Activated CD4-positive, alpha-beta T cell treated with anti-CD3 and anti-CD28 coated beads, Interleukin-2, amount 10 ng/mL, durations not matched to agents 7 days and 5 days (primary cell): ENCODE measurements around the gene HPS1. TPM values are rescaled to one million over a fixed set of nuclear protein-coding genes. Genes with fewer than 3 reads are reported as not detected.

ENCODE experiments used
- CTCF ChIA-PET: fragments of 350-600 bp; sonication (Branson Sonifier 250); formaldehyde crosslinking; loops from one replicate; lab custom pipeline; 2021; ENCODE audit warnings: antibody characterized with exemption; lab: Charles Lee
- POLR2A ChIA-PET: fragments of 350-600 bp; sonication (Branson Sonifier 250); formaldehyde crosslinking; loops from one replicate; lab custom pipeline; 2021; ENCODE audit warnings: antibody characterized with exemption; lab: Charles Lee
- DNase-seq: peaks from one replicate; pipeline ENCODE4 v3.0.0-alpha.2; 2020
- H3K27ac Mint-ChIP-seq: one replicate; pipeline ENCODE4 v1.8.0; 2021; ENCODE audit warnings: mild to moderate bottlenecking, moderate library complexity, mixed read lengths
- H3K27me3 Mint-ChIP-seq: one replicate; pipeline ENCODE4 v1.8.0; 2021; ENCODE audit warnings: mixed read lengths
- H3K36me3 Mint-ChIP-seq: one replicate; pipeline ENCODE4 v1.8.0; 2021; ENCODE audit warnings: low read depth, mixed read lengths
- H3K4me1 Mint-ChIP-seq: one replicate; pipeline ENCODE4 v1.8.0; 2021; ENCODE audit warnings: mixed read lengths
- H3K4me3 Mint-ChIP-seq: one replicate; pipeline ENCODE4 v1.8.0; 2021; ENCODE audit warnings: mild to moderate bottlenecking, moderate library complexity, mixed read lengths
- H3K9me3 Mint-ChIP-seq: one replicate; pipeline ENCODE4 v1.8.0; 2021; ENCODE audit warnings: mixed read lengths
- total RNA-seq, 2 experiments: library from RNA; stranded (reverse); gene quantifications; one replicate each; pipeline ENCODE4 v1.2.3, GENCODE V29; 2021

HPS1 gene
- total RNA-seq, 2 experiments from 2014 or later, result 95.5 to 102 TPM

DNA sequence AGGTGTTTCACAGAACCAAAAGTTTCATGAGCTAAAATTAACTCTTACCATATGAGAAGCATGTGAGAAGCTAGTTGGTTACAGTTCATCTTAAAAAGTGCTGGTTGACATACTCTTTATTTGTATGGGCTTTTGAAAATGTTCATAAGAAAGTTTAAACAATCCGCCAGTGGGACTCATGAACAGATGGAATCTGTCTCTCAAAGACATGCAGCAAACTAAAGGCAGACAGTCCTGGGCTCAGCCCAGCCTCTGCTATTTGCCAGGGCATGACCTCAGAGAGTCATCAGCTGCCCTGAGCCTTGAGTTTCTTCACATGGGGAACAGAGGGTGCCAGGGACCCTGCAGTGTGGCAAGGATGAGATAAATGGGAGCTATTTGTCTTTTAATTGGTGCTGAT is 35.0 kb downstream of the HPS1 start:
- Mint-ChIP-seq H3K27me3 (no peaks in the 10 kb centered on the region), H3K36me3 (no peaks in the 10 kb centered on the region), H3K27ac (no peak overlapping the region), H3K4me3 (no peak overlapping the region), H3K9me3 (no peaks in the 10 kb centered on the region), H3K4me1 (peaks cover 15% of the 10 kb centered on the region)
- CTCF ChIA-PET, result interaction anchor here (0.6 to 1.3 kb wide), 2 partner anchors 13 to 351 kb away, joined by 3 read pairs; no protein-coding TSS in a partner anchor
- no peak for DNase-seq
- POLR2A ChIA-PET, result no interaction called here

DNA sequence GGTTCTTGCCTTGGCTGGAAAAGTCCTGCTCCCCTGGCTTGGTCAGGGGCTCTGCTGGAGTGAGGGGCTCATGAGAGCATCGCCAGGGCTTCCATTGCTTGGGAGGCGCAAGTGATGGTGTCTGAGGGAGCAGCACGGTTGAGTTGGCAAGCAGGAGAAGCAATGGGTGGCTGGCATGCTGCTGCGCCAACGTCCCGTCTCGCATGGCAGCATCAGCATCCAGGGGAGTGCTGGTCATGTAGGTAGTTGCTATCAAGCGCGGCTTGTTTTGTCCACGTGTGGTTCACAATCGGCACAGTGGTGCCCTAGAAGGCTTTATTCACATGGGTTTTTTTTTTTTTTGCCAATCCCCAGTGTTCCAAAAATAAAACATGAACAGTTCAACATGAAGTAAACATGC is 35.6 kb downstream of the HPS1 start:
- no peaks in the 10 kb centered on the region for H3K27me3 Mint-ChIP-seq
- ChIA-PET CTCF (interaction anchor here (1.3 kb wide), 1 partner anchor 13 kb away, joined by 3 read pairs; no protein-coding TSS in a partner anchor), POLR2A (no interaction called here)
- peaks cover 15% of the 10 kb centered on the region for H3K4me1 Mint-ChIP-seq
- H3K4me3 Mint-ChIP-seq, result no peak overlapping the region
- H3K36me3 Mint-ChIP-seq, result no peaks in the 10 kb centered on the region
- DNase-seq, result no peak
- no peak overlapping the region for H3K27ac Mint-ChIP-seq
- H3K9me3 Mint-ChIP-seq, result no peaks in the 10 kb centered on the region

DNA sequence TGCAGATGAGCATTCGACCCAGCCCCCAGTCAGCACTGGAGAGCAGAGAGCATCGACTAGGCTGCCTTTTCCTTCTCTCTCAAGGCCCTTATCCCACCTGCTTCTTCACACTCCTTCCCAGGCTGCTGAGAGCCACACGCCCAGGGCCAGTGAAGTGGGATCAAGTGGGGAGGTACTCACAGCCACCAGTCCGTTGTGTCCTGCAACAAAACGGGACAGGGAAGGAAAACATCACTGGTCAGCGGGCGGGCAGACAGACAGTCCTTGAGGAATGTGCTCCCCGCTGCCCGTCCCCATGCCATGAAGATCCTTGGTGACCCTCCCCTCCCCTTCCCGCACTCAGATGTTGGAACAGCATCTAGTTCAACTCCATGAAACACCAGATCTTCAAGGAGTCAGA is 36.0 kb downstream of the HPS1 start:
- CTCF ChIA-PET, result no interaction called here
- no peaks in the 10 kb centered on the region for H3K27me3 Mint-ChIP-seq
- H3K4me1 Mint-ChIP-seq, result peaks cover 15% of the 10 kb centered on the region
- H3K27ac Mint-ChIP-seq, result no peak overlapping the region
- H3K9me3 Mint-ChIP-seq, result no peaks in the 10 kb centered on the region
- H3K36me3 Mint-ChIP-seq, result no peaks in the 10 kb centered on the region
- POLR2A ChIA-PET, result no interaction called here
- DNase-seq, result no peak
- no peak overlapping the region for H3K4me3 Mint-ChIP-seq

DNA sequence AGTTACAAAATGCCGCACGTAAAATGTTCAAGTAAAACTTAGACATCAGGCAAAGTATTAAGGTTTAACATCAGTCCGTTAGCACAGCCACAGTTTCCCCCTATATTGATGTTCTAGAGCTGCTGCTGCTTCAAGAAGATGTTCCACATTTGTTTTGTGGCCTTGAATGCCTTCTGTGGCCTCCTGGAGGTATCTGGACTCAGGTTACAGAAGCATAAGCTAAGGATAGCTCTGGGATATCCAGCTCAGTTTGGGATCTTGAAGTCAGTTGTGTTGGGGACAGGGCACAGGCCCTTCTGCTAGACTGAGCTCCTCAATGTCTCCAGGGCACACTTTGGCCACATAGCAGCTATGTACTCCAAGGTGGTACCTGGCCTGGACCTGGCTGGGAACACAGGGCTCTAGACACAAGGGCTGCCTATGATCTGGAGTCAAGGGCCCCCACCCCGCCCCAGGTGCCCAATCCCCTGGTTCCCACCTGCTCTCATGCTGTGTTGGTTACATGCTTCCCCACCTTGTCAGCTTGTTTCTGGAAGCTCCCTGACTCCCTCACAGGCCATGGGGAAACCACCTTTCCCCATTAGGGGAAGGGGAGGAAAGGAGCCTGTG is 36.5 kb downstream of the HPS1 start:
- H3K4me1 Mint-ChIP-seq, result peaks cover 12% of the 10 kb centered on the region
- no peak overlapping the region for H3K27ac Mint-ChIP-seq
- ChIA-PET CTCF (interaction anchor here (0.7 to 1.3 kb wide), 2 partner anchors 15 to 26 kb away, joined by 3 to 5 read pairs; no protein-coding TSS in a partner anchor), POLR2A (no interaction called here)
- H3K9me3 Mint-ChIP-seq, result no peaks in the 10 kb centered on the region
- no peak overlapping the region for H3K4me3 Mint-ChIP-seq
- no peak for DNase-seq
- no peaks in the 10 kb centered on the region for H3K36me3 Mint-ChIP-seq
- H3K27me3 Mint-ChIP-seq, result no peaks in the 10 kb centered on the region

DNA sequence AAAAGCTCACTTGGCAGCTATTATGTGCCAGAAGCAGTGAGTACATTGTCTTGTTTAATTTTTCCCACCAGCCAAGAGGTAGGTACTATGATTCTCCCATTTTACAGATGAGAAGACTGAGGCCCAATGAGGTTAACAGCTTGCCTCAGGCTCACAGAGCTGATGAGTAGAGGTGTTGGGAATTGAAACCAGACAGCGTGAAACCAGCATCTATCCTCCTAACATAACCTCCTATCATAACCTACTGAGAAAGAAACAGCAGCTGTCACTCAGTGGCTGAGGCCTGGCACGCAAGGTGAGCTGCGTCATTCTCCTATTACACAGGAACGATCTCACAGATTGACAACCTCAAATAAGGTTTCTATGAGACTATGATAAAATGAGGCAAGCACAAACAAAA is 37.9 kb downstream of the HPS1 start:
- no peaks in the 10 kb centered on the region for H3K36me3 Mint-ChIP-seq
- H3K27ac Mint-ChIP-seq, result no peak overlapping the region
- H3K4me1 Mint-ChIP-seq, result peaks cover 8% of the 10 kb centered on the region
- no peak for DNase-seq
- no peaks in the 10 kb centered on the region for H3K9me3 Mint-ChIP-seq
- ChIA-PET CTCF (interaction anchor here (0.6 to 1.3 kb wide), 4 partner anchors 10 to 947 kb away, joined by 3 to 5 read pairs (median 5); no protein-coding TSS in a partner anchor), POLR2A (no interaction called here)
- H3K27me3 Mint-ChIP-seq, result no peaks in the 10 kb centered on the region
- no peak overlapping the region for H3K4me3 Mint-ChIP-seq

DNA sequence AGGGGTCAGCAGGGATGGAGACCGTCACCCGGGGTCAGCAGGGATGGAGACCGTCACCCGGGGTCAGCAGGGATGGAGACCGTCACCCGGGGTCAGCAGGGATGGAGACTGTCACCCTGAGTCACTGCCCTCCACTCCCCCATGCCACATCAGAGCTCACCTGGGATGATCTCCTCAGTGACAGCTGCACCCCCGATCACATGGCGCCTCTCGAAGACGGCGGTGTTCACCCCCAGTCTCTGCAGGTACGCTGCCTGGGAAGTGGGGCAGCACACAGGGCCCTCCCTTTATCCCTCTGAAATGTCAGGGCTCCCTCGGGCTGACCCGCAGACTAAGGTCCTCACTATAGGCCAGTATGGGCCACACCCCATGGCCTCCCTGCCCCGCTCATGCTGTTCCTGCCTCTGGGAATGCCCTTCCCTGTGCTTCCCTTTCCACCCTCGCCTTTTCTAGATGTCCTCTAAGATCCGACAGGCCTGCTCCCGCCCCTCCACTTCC is 38.9 kb downstream of the HPS1 start:
- Mint-ChIP-seq H3K27me3 (no peaks in the 10 kb centered on the region), H3K4me3 (no peak overlapping the region), H3K27ac (no peak overlapping the region), H3K36me3 (no peaks in the 10 kb centered on the region), H3K9me3 (no peaks in the 10 kb centered on the region), H3K4me1 (peaks cover 8% of the 10 kb centered on the region)
- no peak for DNase-seq
- POLR2A ChIA-PET, result no interaction called here
- CTCF ChIA-PET, result interaction anchor here (1.4 kb wide), 1 partner anchor 12 kb away, joined by 3 read pairs; no protein-coding TSS in a partner anchor

DNA sequence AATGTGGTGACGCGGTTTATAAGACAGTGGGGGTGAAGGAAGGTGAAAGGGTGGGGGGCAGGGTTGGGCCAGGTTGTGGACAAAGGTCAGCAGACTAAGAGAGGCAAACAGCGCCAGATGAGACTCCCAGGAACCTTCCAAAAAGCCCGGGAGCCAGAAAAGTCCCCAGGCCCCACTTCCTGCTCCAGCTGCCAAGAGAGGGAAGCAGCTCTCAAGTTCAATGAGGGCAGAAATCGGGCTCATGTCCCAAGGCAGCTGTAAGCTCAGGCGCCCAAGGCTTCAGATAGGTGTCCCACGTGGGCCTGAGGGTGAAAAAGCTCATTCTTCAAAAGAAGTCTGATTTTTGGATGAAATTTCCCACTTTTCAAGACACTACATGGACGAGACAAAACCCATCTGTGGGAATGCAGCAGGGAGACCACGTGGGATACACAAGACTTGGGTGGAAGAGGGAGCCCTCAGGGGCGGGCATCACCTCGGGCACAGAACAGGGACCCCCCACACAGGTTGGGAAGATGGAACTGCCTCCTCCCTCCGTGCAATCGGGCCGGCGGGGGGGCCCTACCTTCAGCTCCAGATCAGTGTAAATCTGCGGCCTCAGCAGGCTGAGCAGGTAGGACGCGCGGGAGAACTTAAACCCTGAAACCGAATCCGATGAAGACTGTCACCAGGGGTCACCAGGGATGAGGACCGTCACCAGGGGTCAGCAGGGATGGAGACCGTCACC is 39.6 kb downstream of the HPS1 start:
- ChIA-PET POLR2A (no interaction called here), CTCF (interaction anchor here (0.9 to 1.4 kb wide), 2 partner anchors 11 to 13 kb away, joined by 3 read pairs; no protein-coding TSS in a partner anchor)
- H3K4me1 Mint-ChIP-seq, result peaks cover 8% of the 10 kb centered on the region
- H3K36me3 Mint-ChIP-seq, result no peaks in the 10 kb centered on the region
- no peak overlapping the region for H3K27ac Mint-ChIP-seq
- no peaks in the 10 kb centered on the region for H3K9me3 Mint-ChIP-seq
- H3K4me3 Mint-ChIP-seq, result no peak overlapping the region
- no peak for DNase-seq
- H3K27me3 Mint-ChIP-seq, result no peaks in the 10 kb centered on the region

DNA sequence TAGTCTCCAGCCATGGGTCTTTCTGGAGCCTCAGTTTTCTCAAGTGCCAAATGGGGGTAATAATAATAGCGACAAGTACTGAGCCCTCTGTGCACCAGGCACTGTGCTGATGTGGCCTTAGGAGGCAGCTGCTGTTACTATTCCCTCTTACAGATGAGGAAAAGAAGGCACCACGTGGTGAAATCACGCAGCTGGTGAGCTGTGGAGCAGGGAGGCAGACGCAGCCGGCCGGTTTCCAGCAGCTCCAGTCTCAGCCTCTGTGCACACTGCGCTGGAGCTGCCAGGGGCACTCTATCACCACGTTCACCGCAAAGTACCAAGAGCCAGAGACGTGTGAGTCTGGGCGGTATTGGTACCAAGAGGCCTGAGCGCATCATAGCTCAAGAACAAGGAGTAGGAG is 41.3 kb downstream of the HPS1 start:
- Mint-ChIP-seq H3K4me1 (peaks cover 8% of the 10 kb centered on the region), H3K27me3 (no peaks in the 10 kb centered on the region), H3K4me3 (no peak overlapping the region), H3K9me3 (no peaks in the 10 kb centered on the region), H3K36me3 (no peaks in the 10 kb centered on the region), H3K27ac (no peak overlapping the region)
- DNase-seq, result no peak
- POLR2A ChIA-PET, result no interaction called here
- CTCF ChIA-PET, result interaction anchor here (0.8 kb wide), 1 partner anchor 20 kb away, joined by 3 read pairs; no protein-coding TSS in a partner anchor

DNA sequence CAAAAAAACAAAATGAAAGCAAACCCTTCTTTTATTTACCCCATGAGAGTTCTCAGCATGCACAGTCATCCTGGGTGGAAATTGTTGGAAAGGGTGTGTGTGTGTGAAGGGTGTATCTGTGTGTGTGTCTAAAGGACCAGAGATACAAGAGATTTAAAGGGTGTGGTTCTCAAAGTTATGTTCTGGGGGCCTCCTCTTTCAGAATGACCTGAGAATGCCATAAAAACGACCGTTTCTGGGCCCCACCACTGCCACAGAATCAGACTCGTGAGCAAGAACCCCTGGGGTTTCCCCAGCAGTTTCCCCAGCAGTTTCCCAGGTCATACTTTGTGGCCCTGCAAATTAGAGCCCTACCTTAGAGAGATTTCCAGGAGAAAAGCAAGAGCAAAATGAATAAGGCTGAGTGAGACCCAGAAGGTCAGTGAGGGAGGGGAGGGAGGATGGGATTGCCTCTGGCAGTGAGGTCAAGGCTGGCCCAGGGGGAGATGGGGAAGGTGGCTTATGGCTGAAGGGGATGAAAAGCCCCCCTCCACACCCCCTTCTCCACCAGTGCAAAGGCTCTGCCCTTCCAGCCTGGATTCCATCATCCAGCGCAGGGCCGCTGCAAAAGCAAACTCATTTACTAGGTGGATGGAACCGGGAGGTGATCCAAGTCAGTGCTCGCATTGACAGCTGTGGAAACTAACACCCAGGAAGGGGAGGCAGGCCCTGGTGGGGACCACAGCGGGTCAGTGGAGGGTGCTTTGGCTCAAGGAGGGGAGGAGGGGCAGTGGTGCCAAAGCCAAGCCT is 42.0 kb downstream of the HPS1 start:
- no peak for DNase-seq
- no peaks in the 10 kb centered on the region for H3K9me3 Mint-ChIP-seq
- peak overlapping the region; percentile 50 for H3K27ac Mint-ChIP-seq
- H3K4me1 Mint-ChIP-seq, result peaks cover 8% of the 10 kb centered on the region
- H3K4me3 Mint-ChIP-seq, result no peak overlapping the region
- POLR2A ChIA-PET, result no interaction called here
- H3K27me3 Mint-ChIP-seq, result no peaks in the 10 kb centered on the region
- no peaks in the 10 kb centered on the region for H3K36me3 Mint-ChIP-seq
- CTCF ChIA-PET, result no interaction called here

DNA sequence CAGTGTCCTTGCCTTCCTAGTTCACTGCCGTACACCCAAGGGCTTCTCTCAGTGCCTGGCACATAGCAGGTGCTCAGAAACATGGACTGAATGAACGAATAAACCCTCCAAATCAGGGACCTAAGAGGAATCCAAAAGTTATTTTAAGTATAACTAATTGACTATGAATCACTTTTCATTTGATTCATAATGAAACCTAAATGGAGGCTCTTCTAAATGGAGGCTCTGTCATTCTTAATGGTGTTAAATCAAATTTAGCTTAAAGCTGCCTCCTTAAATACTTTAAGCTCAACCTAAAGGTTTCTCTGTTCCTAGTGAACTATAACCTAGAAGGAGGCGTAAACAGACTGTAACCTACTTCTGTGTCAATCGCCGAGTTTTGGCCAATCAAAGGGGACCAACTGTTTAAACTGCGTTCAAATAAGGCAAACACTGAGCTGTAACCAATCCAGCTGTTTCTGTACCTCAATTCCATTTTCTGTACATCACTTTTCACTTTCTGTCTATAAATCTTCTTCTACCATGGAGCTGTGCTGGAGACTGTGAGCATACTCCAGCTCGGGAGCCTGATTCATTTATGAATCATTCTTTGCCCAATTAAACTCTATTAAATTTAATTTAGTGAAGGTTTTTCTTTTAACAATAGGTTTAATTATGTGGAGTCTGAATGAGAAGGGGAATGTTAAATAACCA is 42.8 kb downstream of the HPS1 start:
- no peak for DNase-seq
- Mint-ChIP-seq H3K4me1 (peaks cover 8% of the 10 kb centered on the region), H3K27ac (no peak overlapping the region), H3K4me3 (no peak overlapping the region), H3K36me3 (no peaks in the 10 kb centered on the region), H3K9me3 (no peaks in the 10 kb centered on the region), H3K27me3 (no peaks in the 10 kb centered on the region)
- ChIA-PET CTCF (no interaction called here), POLR2A (no interaction called here)

DNA sequence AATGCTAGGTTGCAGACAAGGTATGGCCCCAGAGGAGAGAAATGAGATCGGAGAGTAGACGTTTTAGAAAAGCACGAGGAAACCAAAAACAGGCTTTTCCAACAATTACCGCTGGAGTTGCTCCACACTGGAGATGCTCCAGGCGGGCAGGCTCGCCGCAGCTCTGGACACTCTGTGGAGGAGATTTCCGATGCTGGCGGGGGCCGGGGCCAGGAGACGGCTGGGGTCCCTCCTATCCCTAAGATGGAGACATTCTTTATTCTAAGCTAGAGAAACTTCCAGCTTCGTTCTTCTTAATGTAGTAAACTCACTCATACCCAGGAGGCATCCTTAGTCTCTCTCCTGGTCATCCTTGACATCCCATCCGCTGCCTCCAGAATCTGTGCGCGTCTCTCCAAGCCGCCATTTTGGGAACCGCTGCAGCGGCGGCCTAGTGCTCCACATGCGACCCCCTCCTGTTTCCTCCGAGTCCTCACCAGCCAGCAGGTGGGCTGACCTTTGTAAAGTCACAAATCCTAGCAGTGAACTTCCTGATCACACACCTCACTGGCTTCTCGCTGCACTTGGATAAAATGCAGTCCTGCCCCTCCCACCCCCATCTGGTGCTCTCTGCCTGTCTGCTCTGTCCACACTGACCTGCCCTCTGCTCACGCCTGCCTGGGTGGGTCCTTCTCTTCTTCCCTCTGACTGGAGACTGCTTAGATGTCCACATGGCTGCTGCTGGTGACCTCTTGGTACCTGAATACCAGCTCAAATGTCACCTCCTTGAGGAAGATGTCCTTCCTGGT is 43.6 kb downstream of the HPS1 start:
- Mint-ChIP-seq H3K36me3 (no peaks in the 10 kb centered on the region), H3K4me3 (no peak overlapping the region), H3K9me3 (no peaks in the 10 kb centered on the region), H3K27ac (no peak overlapping the region), H3K4me1 (peaks cover 8% of the 10 kb centered on the region), H3K27me3 (no peaks in the 10 kb centered on the region)
- DNase-seq, result no peak
- ChIA-PET CTCF (no interaction called here), POLR2A (no interaction called here)

DNA sequence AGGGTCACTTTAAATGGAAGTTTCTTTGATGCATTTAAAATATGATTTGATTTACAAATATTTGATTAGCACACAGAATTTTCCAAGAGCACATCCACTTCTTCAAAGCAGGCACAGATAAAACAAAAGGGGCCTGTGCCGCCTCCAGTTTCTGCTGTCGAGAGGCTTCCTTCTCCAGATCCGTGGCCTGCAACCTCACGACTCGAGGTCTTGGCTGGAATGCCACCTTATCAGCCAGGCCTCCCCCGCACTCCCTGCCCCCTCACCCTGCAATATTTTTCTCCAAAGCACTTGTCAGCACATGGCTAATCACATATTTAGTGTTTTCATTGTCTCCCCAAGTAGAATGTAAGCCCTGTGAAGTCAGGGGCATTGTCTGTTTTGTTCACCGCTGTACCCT is 44.3 kb downstream of the HPS1 start:
- no peak for DNase-seq
- H3K9me3 Mint-ChIP-seq, result no peaks in the 10 kb centered on the region
- no peaks in the 10 kb centered on the region for H3K27me3 Mint-ChIP-seq
- ChIA-PET CTCF (no interaction called here), POLR2A (no interaction called here)
- H3K27ac Mint-ChIP-seq, result no peak overlapping the region
- H3K36me3 Mint-ChIP-seq, result no peaks in the 10 kb centered on the region
- H3K4me3 Mint-ChIP-seq, result no peak overlapping the region
- peaks cover 8% of the 10 kb centered on the region for H3K4me1 Mint-ChIP-seq
